ENCODE measurements around the gene SMARCA4. TPM values are rescaled to one million over a fixed set of nuclear protein-coding genes. Genes with fewer than 3 reads are reported as not detected.
A peak's percentile ranks its signal among the peaks of the same experiment; 100 is the strongest.

SMARCA4 gene
- total RNA-seq, 2 experiments from 2014 or later: 102 to 116 TPM

- Mint-ChIP-seq H3K27ac (no peak overlapping the region), H3K36me3 (ENCODE audit: low read depth) (peaks cover 28% of the 10 kb centered on the region), H3K4me3 (no peak overlapping the region), H3K9me3 (ENCODE audit: low read depth) (no peaks in the 10 kb centered on the region), H3K4me1 (no peaks in the 10 kb centered on the region), H3K27me3 (no peaks in the 10 kb centered on the region)
- ChIA-PET CTCF (interaction anchor here (1.1 kb wide), 1 partner anchor 10 kb away, joined by 3 read pairs; no protein-coding TSS in a partner anchor), POLR2A (no interaction called here)
- DNase-seq (no peak), ATAC-seq (no peak)
- intact Hi-C loops (cut with DNase I, micrococcal nuclease): no loop called here
These were observed 65.2 kb downstream of the SMARCA4 start for GRCh38 chr19:11025997-11026396.

- Mint-ChIP-seq H3K4me3 (no peak overlapping the region), H3K9me3 (ENCODE audit: low read depth) (no peaks in the 10 kb centered on the region), H3K27ac (no peak overlapping the region), H3K36me3 (ENCODE audit: low read depth) (peaks cover 29% of the 10 kb centered on the region), H3K4me1 (no peaks in the 10 kb centered on the region), H3K27me3 (no peaks in the 10 kb centered on the region)
- ChIA-PET CTCF (interaction anchor here (1.1 kb wide), 1 partner anchor 8 kb away, joined by 3 read pairs; no protein-coding TSS in a partner anchor), POLR2A (no interaction called here)
- no peak for DNase-seq
- intact Hi-C loops (cut with DNase I, micrococcal nuclease): no loop called here
- ATAC-seq: no peak
These were observed 66.6 kb downstream of the SMARCA4 start for GRCh38 chr19:11027381-11027780.

- Mint-ChIP-seq H3K4me3 (no peak overlapping the region), H3K36me3 (ENCODE audit: low read depth) (peaks cover 26% of the 10 kb centered on the region), H3K27ac (no peak overlapping the region), H3K27me3 (no peaks in the 10 kb centered on the region), H3K4me1 (no peaks in the 10 kb centered on the region), H3K9me3 (ENCODE audit: low read depth) (no peaks in the 10 kb centered on the region)
- intact Hi-C loops (cut with DNase I, micrococcal nuclease): no loop called here
- ChIA-PET POLR2A (no interaction called here), CTCF (interaction anchor here (0.5 to 0.6 kb wide), 2 partner anchors 46 to 79 kb away, joined by 3 read pairs; no protein-coding TSS in a partner anchor)
- ATAC-seq (no peak), DNase-seq (no peak)
These were observed 67.3 kb downstream of the SMARCA4 start for GRCh38 chr19:11028146-11028545.

GRCh38 chr19:11031421-11032070 is 70.7 kb downstream of the SMARCA4 start:
- DNase-seq: no peak
- no peak overlapping the region for H3K27ac Mint-ChIP-seq
- POLR2A ChIA-PET: interaction anchor here (0.6 kb wide), 1 partner anchor 9 kb away, joined by 3 read pairs; no protein-coding TSS in a partner anchor
- H3K36me3 Mint-ChIP-seq (ENCODE audit: low read depth): peaks cover 33% of the 10 kb centered on the region
- intact Hi-C loops (cut with DNase I, micrococcal nuclease): no loop called here
- CTCF ChIA-PET: interaction anchor here (0.7 to 2.2 kb wide), 2 partner anchors 94 to 308 kb away, joined by 4 to 8 read pairs; partner anchors contain the start of gene RAB3D
- H3K9me3 Mint-ChIP-seq (ENCODE audit: low read depth): no peaks in the 10 kb centered on the region
- no peak for ATAC-seq
- no peaks in the 10 kb centered on the region for H3K27me3 Mint-ChIP-seq
- H3K4me1 Mint-ChIP-seq: peaks cover 6% of the 10 kb centered on the region
- no peak overlapping the region for H3K4me3 Mint-ChIP-seq

GRCh38 chr19:11033251-11033650 is 72.4 kb downstream of the SMARCA4 start:
- Mint-ChIP-seq H3K4me1 (peaks cover 6% of the 10 kb centered on the region), H3K27ac (no peak overlapping the region)
- POLR2A ChIA-PET: no interaction called here

GRCh38 chr19:11033763-11034162 is 72.9 kb downstream of the SMARCA4 start:
- H3K9me3 Mint-ChIP-seq (ENCODE audit: low read depth): no peaks in the 10 kb centered on the region
- intact Hi-C loops (cut with DNase I, micrococcal nuclease): no loop called here
- H3K27ac Mint-ChIP-seq: no peak overlapping the region
- H3K4me3 Mint-ChIP-seq: no peak overlapping the region
- POLR2A ChIA-PET: no interaction called here
- CTCF ChIA-PET: interaction anchor here (0.7 to 2.6 kb wide), 2 partner anchors 97 to 122 kb away, joined by 3 to 16 read pairs; no protein-coding TSS in a partner anchor
- peaks cover 44% of the 10 kb centered on the region for H3K36me3 Mint-ChIP-seq (ENCODE audit: low read depth)
- DNase-seq (no peak), ATAC-seq (no peak)
- H3K4me1 Mint-ChIP-seq: peaks cover 6% of the 10 kb centered on the region
- H3K27me3 Mint-ChIP-seq: no peaks in the 10 kb centered on the region

More at GRCh38 chr19:11033251-11033650, 72.4 kb downstream of the SMARCA4 start:
- Mint-ChIP-seq H3K4me3 (no peak overlapping the region), H3K9me3 (ENCODE audit: low read depth) (no peaks in the 10 kb centered on the region), H3K36me3 (ENCODE audit: low read depth) (peaks cover 44% of the 10 kb centered on the region), H3K27me3 (no peaks in the 10 kb centered on the region)
- ATAC-seq: no peak
- CTCF ChIA-PET: interaction anchor here (0.7 to 2.2 kb wide), 4 partner anchors 11 to 121 kb away, joined by 3 to 8 read pairs (median 3); no protein-coding TSS in a partner anchor
- DNase-seq: no peak
- intact Hi-C loops (cut with DNase I, micrococcal nuclease): no loop called here

GRCh38 chr19:11034449-11035213 is 73.8 kb downstream of the SMARCA4 start:
- Mint-ChIP-seq H3K36me3 (ENCODE audit: low read depth) (peaks cover 44% of the 10 kb centered on the region), H3K9me3 (ENCODE audit: low read depth) (no peaks in the 10 kb centered on the region), H3K4me1 (peaks cover 6% of the 10 kb centered on the region), H3K4me3 (no peak overlapping the region), H3K27ac (no peak overlapping the region), H3K27me3 (no peaks in the 10 kb centered on the region)
- ATAC-seq: no peak
- intact Hi-C loops (cut with DNase I, micrococcal nuclease): loop anchor here in 1 of 2 experiments (5.0 kb wide), 3 partner anchors 53 to 168 kb away; partner anchors contain the start of gene LDLR
- POLR2A ChIA-PET: interaction anchor here (1.5 kb wide), 1 partner anchor 98 kb away, joined by 13 read pairs; no protein-coding TSS in a partner anchor
- CTCF ChIA-PET: interaction anchor here (0.7 to 2.6 kb wide), 11 partner anchors 10 to 244 kb away, joined by 3 to 16 read pairs (median 4); no protein-coding TSS in a partner anchor
- no peak for DNase-seq

GRCh38 chr19:11035441-11036377 is 74.9 kb downstream of the SMARCA4 start:
- intact Hi-C loops (cut with DNase I, micrococcal nuclease): loop anchor here (1.0 to 5.0 kb wide), 8 partner anchors 52 to 168 kb away; partner anchors contain the start of gene LDLR (in 1 of the 2)
- ChIA-PET CTCF (interaction anchor here (0.6 to 2.6 kb wide), 25 partner anchors 9 to 632 kb away, joined by 3 to 16 read pairs (median 4); no protein-coding TSS in a partner anchor), POLR2A (interaction anchor here (0.5 to 1.5 kb wide), 3 partner anchors 54 to 99 kb away, joined by 3 to 13 read pairs (median 12); partner anchors contain the start of gene LDLR)
- Mint-ChIP-seq H3K27me3 (no peaks in the 10 kb centered on the region), H3K36me3 (ENCODE audit: low read depth) (peaks cover 38% of the 10 kb centered on the region), H3K9me3 (ENCODE audit: low read depth) (no peaks in the 10 kb centered on the region), H3K27ac (peak overlapping the region; percentile 9), H3K4me1 (peaks cover 6% of the 10 kb centered on the region), H3K4me3 (no peak overlapping the region)
- DNase-seq (peak; percentile 94), ATAC-seq (peak; percentile 99)

- Mint-ChIP-seq H3K4me3 (no peak overlapping the region), H3K4me1 (peaks cover 6% of the 10 kb centered on the region), H3K9me3 (ENCODE audit: low read depth) (no peaks in the 10 kb centered on the region), H3K36me3 (ENCODE audit: low read depth) (peaks cover 36% of the 10 kb centered on the region), H3K27ac (no peak overlapping the region), H3K27me3 (no peaks in the 10 kb centered on the region)
- intact Hi-C loops (cut with DNase I, micrococcal nuclease): loop anchor here in 1 of 2 experiments (5.0 kb wide), 3 partner anchors 49 to 164 kb away; partner anchors contain the start of gene LDLR
- ATAC-seq (no peak), DNase-seq (no peak)
- ChIA-PET CTCF (interaction anchor here (0.6 kb wide), 1 partner anchor 300 kb away, joined by 3 read pairs; no protein-coding TSS in a partner anchor), POLR2A (no interaction called here)
These were observed 77.7 kb downstream of the SMARCA4 start for GRCh38 chr19:11038511-11038910.

- no peaks in the 10 kb centered on the region for H3K27me3 Mint-ChIP-seq
- H3K9me3 Mint-ChIP-seq (ENCODE audit: low read depth): no peaks in the 10 kb centered on the region
- DNase-seq (no peak), ATAC-seq (no peak)
- intact Hi-C loops (cut with DNase I, micrococcal nuclease): no loop called here
- ChIA-PET CTCF (no interaction called here), POLR2A (interaction anchor here (0.6 kb wide), 1 partner anchor 71 kb away, joined by 3 read pairs; no protein-coding TSS in a partner anchor)
- no peaks in the 10 kb centered on the region for H3K4me1 Mint-ChIP-seq
- no peak overlapping the region for H3K27ac Mint-ChIP-seq
- H3K36me3 Mint-ChIP-seq (ENCODE audit: low read depth): peaks cover 38% of the 10 kb centered on the region
- no peak overlapping the region for H3K4me3 Mint-ChIP-seq
These were observed 80.4 kb downstream of the SMARCA4 start for GRCh38 chr19:11041194-11041593.
